ENCODE data around the gene PLEKHA3.
"Not testable (repeated sequence)": the region's sequence is repeated elsewhere in the genome, so short reads cannot be mapped to it uniquely, and the experiment has no call there.

PLEKHA3 gene

GRCh38 chr2:178522950-178523595 lies 42.8 kb downstream of the PLEKHA3 start:
- DNase-seq (ENCODE audit: low read depth in 3 of 3) = peak; percentile 59 to 77 (median 72)

- no peak for DNase-seq (ENCODE audit: low read depth in 3 of 3)
Observed at GRCh38 chr2:178523596-178524134, 43.4 kb downstream of the PLEKHA3 start.

- DNase-seq (ENCODE audit: low read depth in 3 of 3) = not testable (repeated sequence)
Observed at GRCh38 chr2:178525010-178525409, 44.8 kb downstream of the PLEKHA3 start.

GRCh38 chr2:178525460-178525859 lies 45.2 kb downstream of the PLEKHA3 start:
- DNase-seq (ENCODE audit: low read depth in 3 of 3) = not testable (repeated sequence)

GRCh38 chr2:178526256-178526655 lies 46.0 kb downstream of the PLEKHA3 start:
- no peak for DNase-seq (ENCODE audit: low read depth in 3 of 3)

- DNase-seq (ENCODE audit: low read depth in 3 of 3) = no peak
Observed at GRCh38 chr2:178527592-178527991, 47.3 kb downstream of the PLEKHA3 start.

- DNase-seq (ENCODE audit: low read depth in 3 of 3) = no peak
Observed at GRCh38 chr2:178528647-178529046, 48.4 kb downstream of the PLEKHA3 start.

- DNase-seq (ENCODE audit: low read depth in 3 of 3) = no peak
Observed at GRCh38 chr2:178529194-178529593, 48.9 kb downstream of the PLEKHA3 start.

- no peak for DNase-seq (ENCODE audit: low read depth in 3 of 3)
Observed at GRCh38 chr2:178530131-178530530, 49.9 kb downstream of the PLEKHA3 start.

- peak in 2 of 3 donors; percentile 31 to 38 for DNase-seq (ENCODE audit: low read depth in 3 of 3)
Observed at GRCh38 chr2:178530625-178531142, 50.4 kb downstream of the PLEKHA3 start.

- DNase-seq (ENCODE audit: low read depth in 3 of 3) = no peak
Observed at GRCh38 chr2:178531168-178531567, 50.9 kb downstream of the PLEKHA3 start.

GRCh38 chr2:178536037-178536436 lies 55.8 kb downstream of the PLEKHA3 start:
- DNase-seq (ENCODE audit: low read depth in 3 of 3) = no peak

- DNase-seq (ENCODE audit: low read depth in 3 of 3) = no peak
Observed at GRCh38 chr2:178542161-178542560, 61.9 kb downstream of the PLEKHA3 start.

GRCh38 chr2:178542569-178542968 lies 62.3 kb downstream of the PLEKHA3 start:
- no peak for DNase-seq (ENCODE audit: low read depth in 3 of 3)

- no peak for DNase-seq (ENCODE audit: low read depth in 3 of 3)
Observed at GRCh38 chr2:178550352-178550751, 70.1 kb downstream of the PLEKHA3 start.

GRCh38 chr2:178553047-178553446 lies 72.8 kb downstream of the PLEKHA3 start:
- no peak for DNase-seq (ENCODE audit: low read depth in 3 of 3)

Data from stimulated activated CD4-positive, alpha-beta T cell treated with anti-CD3 and anti-CD28 coated beads, TNF-alpha, amount 100 ng/mL, for 48 hours (primary cell).